Naive thymus-derived CD4-positive, alpha-beta T cell (primary cell): ENCODE results near the gene PEMT. TPM values are rescaled to one million over a fixed set of nuclear protein-coding genes. Genes with fewer than 3 reads are reported as not detected.

Source experiments
- ATAC-seq: fragments of 150-1000 bp; cut with Tn5 transposase; 2 replicates; pipeline ENCODE4 v1.10.0; 2021; ENCODE audit warnings: mild to moderate bottlenecking, moderate library complexity
- CTCF ChIA-PET: fragments of 350-600 bp; sonication (Branson Sonifier 250); formaldehyde crosslinking; loops from one replicate; lab custom pipeline; 2021; ENCODE audit warnings: antibody characterized with exemption; lab: Charles Lee
- POLR2A ChIA-PET: fragments of 350-600 bp; sonication (Branson Sonifier 250); formaldehyde crosslinking; loops from one replicate; lab custom pipeline; 2021; ENCODE audit warnings: antibody characterized with exemption, inconsistent platforms; lab: Charles Lee
- DNase-seq, 9 donors: peaks; one replicate each; pipeline versions ENCODE4 v3.0.0 to v3.0.0-alpha.2; 2020 to 2022; ENCODE audit warnings: mixed read lengths in 1 of 9
- H3K27ac ChIP-seq: one replicate; pipeline ENCODE4 v1.7.0; 2013; ENCODE audit warnings: mild to moderate bottlenecking, low read depth, low read length, moderate library complexity
- H3K27me3 ChIP-seq, 2 donors: one replicate each; pipeline ENCODE4 v1.7.0; 2013; ENCODE audit warnings: low read length in 2 of 2, mild to moderate bottlenecking in 2 of 2, moderate library complexity in 2 of 2; ENCODE audit not compliant: control insufficient read depth in 2 of 2, insufficient read depth in 2 of 2
- H3K36me3 ChIP-seq, 3 experiments: 1 replicate in 2 of 3; 2 replicates in 1 of 3; pipeline ENCODE4 v1.7.0; 2013; ENCODE audit warnings: low read length in 3 of 3, mild to moderate bottlenecking in 3 of 3, moderate library complexity in 1 of 3; ENCODE audit not compliant: insufficient read depth in 3 of 3, control insufficient read depth in 2 of 3
- H3K4me1 ChIP-seq, 2 donors: one replicate each; pipeline ENCODE4 v1.7.0; 2013; ENCODE audit warnings: low read length in 2 of 2, mild to moderate bottlenecking in 2 of 2, moderate library complexity in 1 of 2; ENCODE audit not compliant: control insufficient read depth in 2 of 2, insufficient read depth in 2 of 2
- H3K4me3 ChIP-seq: 2 replicates; pipeline ENCODE4 v1.7.0; 2013; ENCODE audit warnings: mild to moderate bottlenecking, low read length
- H3K9me3 ChIP-seq, 3 experiments: 1 replicate in 2 of 3; 2 replicates in 1 of 3; pipeline ENCODE4 v1.7.0; 2013; ENCODE audit warnings: low read length in 3 of 3; ENCODE audit not compliant: control insufficient read depth in 2 of 3
- H3K27ac Mint-ChIP-seq, 9 donors: one replicate each; pipeline ENCODE4 v1.8.0; 2020 to 2022; ENCODE audit warnings: mixed read lengths in 9 of 9, mild to moderate bottlenecking in 8 of 9, moderate library complexity in 5 of 9, inconsistent platforms in 2 of 9
- H3K27me3 Mint-ChIP-seq, 5 donors: one replicate each; pipeline ENCODE4 v1.8.0; 2021 to 2022; ENCODE audit warnings: mixed read lengths in 5 of 5, mild to moderate bottlenecking in 1 of 5
- H3K36me3 Mint-ChIP-seq, 5 donors: one replicate each; pipeline ENCODE4 v1.8.0; 2020 to 2022; ENCODE audit warnings: mixed read lengths in 5 of 5, mild to moderate bottlenecking in 3 of 5, inconsistent platforms in 1 of 5
- H3K4me1 Mint-ChIP-seq, 7 donors: one replicate each; pipeline ENCODE4 v1.8.0; 2020 to 2022; ENCODE audit warnings: mixed read lengths in 7 of 7, mild to moderate bottlenecking in 3 of 7, inconsistent platforms in 1 of 7
- H3K4me3 Mint-ChIP-seq, 10 donors: one replicate each; pipeline ENCODE4 v1.8.0; 2020 to 2022; ENCODE audit warnings: mild to moderate bottlenecking in 10 of 10, mixed read lengths in 10 of 10, moderate library complexity in 6 of 10, inconsistent platforms in 2 of 10
- H3K9me3 Mint-ChIP-seq, 11 donors: one replicate each; pipeline ENCODE4 v1.8.0; 2020 to 2022; ENCODE audit warnings: mixed read lengths in 11 of 11, mild to moderate bottlenecking in 4 of 11, inconsistent platforms in 1 of 11, moderate library complexity in 1 of 11
- intact Hi-C, 2 donors: fragments of 100-400 bp; cut with micrococcal nuclease; formaldehyde crosslinking; loops; one replicate each; pipeline ENCODE4 v1.15.1; 2023
- polyA plus RNA-seq, 2 donors: library from polyadenylated mRNA; unstranded; fragments of 300-500 nt; fragmentation: Illumina TruSeq; gene quantifications; one replicate each; pipeline ENCODE4 v1.2.3, GENCODE V29; 2021
- total RNA-seq, 6 experiments: library from RNA in 5 of 6; stranded (reverse) in 5 of 6; gene quantifications; 1 replicate in 5 of 6; 2 replicates in 1 of 6; pipeline ENCODE4 v1.2.3 and lab custom pipeline; 2021 to 2026

PEMT gene
- total and polyA plus RNA-seq, 7 experiments from 2014 or later, result 9.5 to 34.1 (median 12.3) TPM

DNA sequence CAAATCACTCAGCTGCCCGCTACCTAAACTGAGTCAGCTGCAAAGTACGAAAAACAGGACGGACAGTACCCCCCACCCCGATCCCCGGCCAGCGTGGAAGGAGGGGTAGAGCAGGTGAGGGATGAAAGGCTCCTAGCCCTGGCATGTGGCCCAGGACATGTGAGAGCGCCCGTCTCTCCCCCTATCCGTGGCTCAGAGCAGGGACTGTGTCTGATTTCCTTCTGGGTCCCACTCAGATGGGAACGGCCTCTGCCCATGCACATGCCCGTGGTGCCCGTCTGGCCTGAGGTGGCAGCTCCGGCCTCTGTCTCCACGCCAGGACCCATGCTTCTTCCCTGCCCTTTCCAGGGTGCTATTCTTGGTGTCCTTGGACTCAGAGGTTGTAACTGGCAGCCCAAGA lies 65.1 kb downstream of the PEMT start:
- ChIA-PET CTCF (interaction anchor here (1.2 kb wide), 1 partner anchor 29 kb away, joined by 6 read pairs; no protein-coding TSS in a partner anchor), POLR2A (no interaction called here)
- H3K36me3 ChIP-seq, result no peaks in the 10 kb centered on the region

DNA sequence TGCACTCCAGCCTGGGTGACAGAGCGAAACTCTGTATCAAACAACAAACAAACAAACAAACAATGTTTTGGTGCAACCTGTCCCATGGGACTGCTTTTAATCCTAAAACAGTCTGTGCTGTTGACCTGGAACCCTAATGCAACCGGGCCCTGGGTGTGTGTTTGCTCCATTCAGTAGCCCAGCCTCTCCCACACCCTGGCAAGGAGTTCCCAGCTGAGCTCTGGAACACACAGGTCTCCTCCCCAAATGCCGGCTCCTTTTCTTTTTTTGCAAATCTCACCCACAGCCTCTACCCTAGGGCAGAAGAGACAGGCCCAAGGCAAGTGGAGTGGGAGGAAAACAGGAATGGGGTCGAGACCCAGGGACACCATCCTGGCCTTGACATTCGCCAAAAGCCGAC lies 65.6 kb downstream of the PEMT start:
- no peak overlapping the region for H3K27ac Mint-ChIP-seq
- peaks cover 0 to 3% (median 0%) of the 10 kb centered on the region in 7 donors for H3K4me1 Mint-ChIP-seq
- CTCF ChIA-PET, result interaction anchor here (0.6 to 1.2 kb wide), 2 partner anchors 29 to 357 kb away, joined by 4 to 6 read pairs; no protein-coding TSS in a partner anchor
- DNase-seq (no peak), ATAC-seq (no peak)
- Histone ChIP-seq H3K4me3 (no peak overlapping the region), H3K27ac (no peak overlapping the region), H3K4me1 (no peaks in the 10 kb centered on the region), H3K9me3 (no peaks in the 10 kb centered on the region), H3K27me3 (no peaks in the 10 kb centered on the region), H3K36me3 (no peaks in the 10 kb centered on the region)
- H3K9me3 Mint-ChIP-seq, result peaks cover 0 to 3% (median 0%) of the 10 kb centered on the region in 11 donors
- intact Hi-C loops, result no loop called here
- POLR2A ChIA-PET, result no interaction called here
- peaks cover 0 to 6% (median 0%) of the 10 kb centered on the region in 5 donors for H3K36me3 Mint-ChIP-seq
- H3K4me3 Mint-ChIP-seq, result no peak overlapping the region
- no peaks in the 10 kb centered on the region for H3K27me3 Mint-ChIP-seq

More for the DNA sequence above, 65.1 kb downstream of the PEMT start:
- Mint-ChIP-seq H3K4me1 (peaks cover 0 to 3% (median 0%) of the 10 kb centered on the region in 7 donors), H3K27me3 (no peaks in the 10 kb centered on the region), H3K4me3 (no peak overlapping the region), H3K36me3 (peaks cover 0 to 6% (median 0%) of the 10 kb centered on the region in 5 donors), H3K27ac (no peak overlapping the region), H3K9me3 (peaks cover 0 to 3% (median 0%) of the 10 kb centered on the region in 11 donors)
- no peaks in the 10 kb centered on the region for H3K4me1 ChIP-seq
- no peak overlapping the region for H3K4me3 ChIP-seq
- DNase-seq (no peak), ATAC-seq (no peak)
- intact Hi-C loops, result no loop called here
- no peaks in the 10 kb centered on the region for H3K27me3 ChIP-seq
- no peaks in the 10 kb centered on the region for H3K9me3 ChIP-seq
- no peak overlapping the region for H3K27ac ChIP-seq

DNA sequence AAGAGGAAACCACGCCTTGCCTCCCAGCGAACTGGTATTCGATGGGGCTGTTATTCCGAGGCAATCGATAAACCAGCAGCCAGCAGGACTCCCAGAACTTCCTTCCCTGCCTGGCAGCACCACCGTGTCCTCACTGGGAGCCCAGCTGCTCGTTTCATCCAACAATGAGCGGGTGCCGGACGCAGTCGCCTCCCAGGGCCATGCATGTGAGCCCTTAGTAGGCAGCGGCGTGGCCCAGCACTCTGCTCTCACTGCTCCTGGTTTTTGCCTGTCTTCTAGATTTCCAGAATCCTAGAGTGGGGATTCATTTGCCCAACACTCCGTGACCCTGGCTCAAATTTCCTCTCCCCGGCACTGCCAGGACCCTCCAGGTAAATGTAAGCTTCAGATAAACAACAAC lies 66.2 kb downstream of the PEMT start:
- H3K36me3 Mint-ChIP-seq, result peaks cover 0 to 9% (median 0%) of the 10 kb centered on the region in 5 donors
- no peak for DNase-seq
- peaks cover 0 to 3% (median 0%) of the 10 kb centered on the region in 7 donors for H3K4me1 Mint-ChIP-seq
- no peak for ATAC-seq
- H3K27me3 Mint-ChIP-seq, result no peaks in the 10 kb centered on the region
- Histone ChIP-seq H3K27ac (no peak overlapping the region), H3K4me3 (no peak overlapping the region), H3K4me1 (no peaks in the 10 kb centered on the region), H3K27me3 (no peaks in the 10 kb centered on the region), H3K36me3 (no peaks in the 10 kb centered on the region), H3K9me3 (no peaks in the 10 kb centered on the region)
- H3K4me3 Mint-ChIP-seq, result no peak overlapping the region
- POLR2A ChIA-PET, result no interaction called here
- intact Hi-C loops, result no loop called here
- CTCF ChIA-PET, result interaction anchor here (0.6 kb wide), 1 partner anchor 357 kb away, joined by 4 read pairs; no protein-coding TSS in a partner anchor
- peaks cover 0 to 3% (median 0%) of the 10 kb centered on the region in 11 donors for H3K9me3 Mint-ChIP-seq
- peak overlapping the region in 1 of 9 donors; percentile 46 for H3K27ac Mint-ChIP-seq

DNA sequence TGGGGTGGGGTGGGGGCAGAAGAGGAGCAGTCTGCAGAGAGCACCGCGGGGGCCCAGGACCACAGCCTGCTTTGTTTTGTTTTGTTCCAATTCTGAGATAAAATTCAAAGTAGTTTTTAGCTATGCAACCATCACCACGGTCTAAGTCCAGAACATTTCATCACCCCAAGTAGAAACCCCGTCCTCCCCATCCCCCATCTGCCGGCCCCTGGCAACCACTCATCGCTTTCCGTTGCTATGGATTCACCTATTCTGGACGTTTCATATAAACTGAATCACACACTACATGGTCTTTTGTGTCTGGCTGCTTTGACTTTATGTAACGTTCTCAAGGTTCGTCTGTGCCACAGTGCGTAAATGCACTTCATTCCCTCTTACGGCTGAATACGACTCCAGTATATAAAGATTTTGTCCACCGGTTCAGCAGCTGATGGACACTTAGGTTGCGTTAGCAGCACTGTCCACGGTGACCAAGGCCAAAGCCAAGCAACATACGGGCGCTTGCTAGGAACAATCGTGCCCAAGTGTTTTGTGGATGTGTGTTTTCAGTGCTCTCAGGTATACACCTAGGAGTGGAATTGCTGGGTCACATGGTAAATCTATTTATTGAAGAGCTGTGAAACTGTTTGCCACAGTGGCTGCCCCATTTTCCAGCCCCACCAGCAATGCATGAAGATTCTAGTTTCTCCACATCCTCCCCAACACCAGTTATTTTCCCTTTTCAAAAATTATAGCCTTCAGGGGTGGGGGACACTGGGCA lies 67.6 kb downstream of the PEMT start:
- Mint-ChIP-seq H3K4me1 (no peaks in the 10 kb centered on the region), H3K36me3 (peaks cover 0 to 11% (median 0%) of the 10 kb centered on the region in 5 donors), H3K27ac (no peak overlapping the region), H3K27me3 (no peaks in the 10 kb centered on the region), H3K4me3 (no peak overlapping the region), H3K9me3 (peaks cover 0 to 3% (median 0%) of the 10 kb centered on the region in 11 donors)
- CTCF ChIA-PET, result no interaction called here
- H3K4me3 ChIP-seq, result no peak overlapping the region
- H3K27ac ChIP-seq, result no peak overlapping the region
- H3K27me3 ChIP-seq, result no peaks in the 10 kb centered on the region
- POLR2A ChIA-PET, result no interaction called here
- H3K4me1 ChIP-seq, result no peaks in the 10 kb centered on the region
- intact Hi-C loops, result no loop called here
- DNase-seq (peak in 1 of 9 donors; percentile 4), ATAC-seq (no peak)
- H3K9me3 ChIP-seq, result no peaks in the 10 kb centered on the region
- no peaks in the 10 kb centered on the region for H3K36me3 ChIP-seq

DNA sequence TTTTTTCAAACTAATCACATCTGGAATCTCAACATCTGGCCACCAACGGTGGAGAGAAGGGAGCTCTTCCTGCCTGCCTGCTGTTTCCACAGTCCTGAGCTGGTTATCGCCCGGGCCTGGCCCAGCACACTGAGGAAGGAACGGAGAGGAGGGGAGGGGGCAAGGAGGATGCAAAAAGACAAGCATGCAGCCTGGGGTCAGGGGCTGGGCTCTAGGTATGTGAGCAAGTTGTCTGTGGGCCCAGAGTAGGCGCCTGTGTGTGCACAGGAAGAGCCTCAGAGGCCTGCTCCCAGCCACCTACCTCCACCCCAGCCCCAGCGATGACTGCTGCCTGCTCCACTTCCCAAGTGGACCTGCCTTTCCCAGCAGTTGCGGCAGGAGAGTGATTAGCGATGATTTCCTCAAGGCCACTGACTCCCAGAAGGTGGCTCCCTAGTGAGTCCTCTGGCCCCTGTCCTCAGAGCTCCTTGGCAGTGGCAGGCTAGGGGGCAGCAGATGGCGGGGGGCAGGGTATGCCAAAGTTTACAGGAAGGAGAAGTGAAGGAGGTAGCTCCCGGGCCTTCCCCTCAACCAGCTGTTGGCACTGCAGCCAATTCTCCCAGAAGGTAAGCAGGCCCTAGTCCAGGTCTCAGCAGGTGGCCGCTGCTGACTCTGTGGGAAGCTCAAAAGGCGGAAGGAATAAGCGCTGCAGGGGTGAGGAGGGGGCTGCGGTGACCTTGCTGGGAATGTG lies 68.3 kb downstream of the PEMT start:
- H3K27ac Mint-ChIP-seq, result no peak overlapping the region
- Histone ChIP-seq H3K9me3 (no peaks in the 10 kb centered on the region), H3K27me3 (no peaks in the 10 kb centered on the region), H3K27ac (no peak overlapping the region), H3K36me3 (no peaks in the 10 kb centered on the region), H3K4me1 (no peaks in the 10 kb centered on the region), H3K4me3 (no peak overlapping the region)
- no peaks in the 10 kb centered on the region for H3K27me3 Mint-ChIP-seq
- DNase-seq (peak in 1 of 9 donors; percentile 7), ATAC-seq (no peak)
- peaks cover 0 to 11% (median 0%) of the 10 kb centered on the region in 5 donors for H3K36me3 Mint-ChIP-seq
- no peaks in the 10 kb centered on the region for H3K4me1 Mint-ChIP-seq
- CTCF ChIA-PET, result no interaction called here
- POLR2A ChIA-PET, result no interaction called here
- intact Hi-C loops, result no loop called here
- H3K4me3 Mint-ChIP-seq, result no peak overlapping the region
- peaks cover 0 to 3% (median 0%) of the 10 kb centered on the region in 11 donors for H3K9me3 Mint-ChIP-seq

DNA sequence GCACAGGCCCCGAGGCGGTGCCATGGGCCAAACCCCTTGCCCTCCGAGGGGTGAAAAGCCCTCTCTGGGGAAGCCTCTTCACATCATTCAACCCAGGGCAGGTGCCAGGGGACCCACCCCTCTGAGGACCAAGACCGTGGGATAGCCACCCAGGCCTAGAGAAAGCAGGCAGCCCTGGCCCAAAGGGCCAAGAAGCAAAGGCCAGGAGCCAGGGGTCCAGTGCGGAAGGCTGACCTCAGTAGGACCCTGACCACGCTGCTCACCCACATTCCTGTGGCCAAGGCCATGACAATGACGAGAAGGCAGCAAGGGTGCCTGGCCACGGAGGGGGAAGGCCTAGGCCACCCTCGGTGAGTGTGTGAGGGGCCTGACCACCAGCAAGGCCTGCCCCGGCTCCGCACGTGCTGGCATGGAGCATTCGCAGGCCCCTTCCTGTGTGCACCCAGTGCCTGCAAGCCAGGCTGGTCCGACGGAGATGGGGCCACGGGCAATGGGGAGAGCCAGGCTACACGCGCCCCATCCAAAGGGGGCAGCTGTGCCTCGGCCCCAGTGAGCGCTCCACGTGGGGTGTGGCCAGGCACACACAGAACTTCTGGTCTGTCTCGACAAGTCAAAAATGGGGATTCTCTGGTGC lies 70.8 kb downstream of the PEMT start:
- DNase-seq, result no peak
- intact Hi-C loops, result no loop called here

More for the DNA sequence above, 70.8 kb downstream of the PEMT start:
- H3K4me3 Mint-ChIP-seq, result no peak overlapping the region
- peaks cover 0 to 11% (median 0%) of the 10 kb centered on the region in 5 donors for H3K36me3 Mint-ChIP-seq
- H3K9me3 ChIP-seq, result no peaks in the 10 kb centered on the region
- no peaks in the 10 kb centered on the region for H3K36me3 ChIP-seq
- no peaks in the 10 kb centered on the region for H3K27me3 ChIP-seq
- peaks cover 0 to 3% (median 0%) of the 10 kb centered on the region in 11 donors for H3K9me3 Mint-ChIP-seq
- ChIA-PET CTCF (no interaction called here), POLR2A (no interaction called here)
- H3K4me1 ChIP-seq, result no peaks in the 10 kb centered on the region
- H3K27me3 Mint-ChIP-seq, result no peaks in the 10 kb centered on the region
- no peak overlapping the region for H3K27ac Mint-ChIP-seq
- H3K27ac ChIP-seq, result no peak overlapping the region
- no peak overlapping the region for H3K4me3 ChIP-seq
- ATAC-seq, result no peak
- no peaks in the 10 kb centered on the region for H3K4me1 Mint-ChIP-seq
